ENCODE data around the gene RSRC1.
A peak's percentile ranks its signal among the peaks of the same experiment; 100 is the strongest.
"Not testable (repeated sequence)": the region's sequence is repeated elsewhere in the genome, so short reads cannot be mapped to it uniquely, and the experiment has no call there.

RSRC1 gene

GRCh38 chr3:158333736-158334135 lies 223.8 kb downstream of the RSRC1 start:
- FAIRE-seq, result no peak

- no peak for FAIRE-seq
Measured at GRCh38 chr3:158337110-158337509, 227.2 kb downstream of the RSRC1 start.

GRCh38 chr3:158339638-158340037 lies 229.7 kb downstream of the RSRC1 start:
- FAIRE-seq, result no peak

GRCh38 chr3:158340951-158341350 lies 231.1 kb downstream of the RSRC1 start:
- FAIRE-seq, result not testable (repeated sequence)

- FAIRE-seq, result no peak
Measured at GRCh38 chr3:158347966-158348365, 238.1 kb downstream of the RSRC1 start.

GRCh38 chr3:158350971-158351370 lies 241.1 kb downstream of the RSRC1 start:
- FAIRE-seq, result no peak

GRCh38 chr3:158352551-158352950 lies 242.7 kb downstream of the RSRC1 start:
- no peak for FAIRE-seq

- no peak for FAIRE-seq
Measured at GRCh38 chr3:158354713-158355112, 244.8 kb downstream of the RSRC1 start.

- FAIRE-seq, result peak; percentile 60
Measured at GRCh38 chr3:158355623-158356588, 246.0 kb downstream of the RSRC1 start.

- no peak for FAIRE-seq
Measured at GRCh38 chr3:158359339-158359738, 249.4 kb downstream of the RSRC1 start.

- no peak for FAIRE-seq
Measured at GRCh38 chr3:158360756-158361448, 251.0 kb downstream of the RSRC1 start.

GRCh38 chr3:158368271-158368670 lies 258.4 kb downstream of the RSRC1 start:
- FAIRE-seq, result no peak

- FAIRE-seq, result no peak
Measured at GRCh38 chr3:158369279-158369678, 259.4 kb downstream of the RSRC1 start.

- FAIRE-seq, result no peak
Measured at GRCh38 chr3:158379517-158379916, 269.6 kb downstream of the RSRC1 start.

GRCh38 chr3:158381262-158381868 lies 271.5 kb downstream of the RSRC1 start:
- no peak for FAIRE-seq

- FAIRE-seq, result no peak
Measured at GRCh38 chr3:158382479-158382878, 272.6 kb downstream of the RSRC1 start.

GRCh38 chr3:158384019-158384418 lies 274.1 kb downstream of the RSRC1 start:
- FAIRE-seq, result no peak

- no peak for FAIRE-seq
Measured at GRCh38 chr3:158395421-158395820, 285.5 kb downstream of the RSRC1 start.

- FAIRE-seq, result no peak
Measured at GRCh38 chr3:158402590-158402989, 292.7 kb downstream of the RSRC1 start.

GRCh38 chr3:158403013-158403412 lies 293.1 kb downstream of the RSRC1 start:
- FAIRE-seq, result no peak

GRCh38 chr3:158404131-158404718 lies 294.3 kb downstream of the RSRC1 start:
- no peak for FAIRE-seq

- FAIRE-seq, result no peak
Measured at GRCh38 chr3:158405507-158405906, 295.6 kb downstream of the RSRC1 start.

- FAIRE-seq, result no peak
Measured at GRCh38 chr3:158407844-158408517, 298.1 kb downstream of the RSRC1 start.

Data from G401.6 (cell line).